ENCODE results near the gene SCARB2. TPM values are rescaled to one million over a fixed set of nuclear protein-coding genes. Genes with fewer than 3 reads are reported as not detected.
A peak's percentile ranks its signal among the peaks of the same experiment; 100 is the strongest.

The SCARB2 gene
- total RNA-seq, 1 donor from 2014 or later = 166 TPM

DNA sequence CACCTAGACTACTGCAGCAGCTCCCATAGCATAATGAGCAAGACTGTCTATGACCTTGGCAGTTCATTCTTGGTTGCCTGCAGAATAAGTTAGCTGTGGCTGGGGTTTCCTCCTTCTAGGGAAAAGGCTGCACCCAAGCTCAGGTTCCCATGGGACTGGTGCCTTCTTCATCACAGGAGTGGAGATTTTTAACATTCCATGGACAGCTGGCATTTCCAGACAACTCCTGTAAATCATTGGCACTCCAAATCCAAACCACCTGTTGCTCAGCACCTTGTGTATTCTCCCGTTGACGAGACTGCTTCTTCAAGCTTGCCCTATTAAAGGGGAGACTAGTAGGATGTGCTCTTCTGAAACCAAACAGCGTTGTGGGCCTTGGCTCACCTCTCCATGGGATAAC, 57.6 kb downstream of the SCARB2 start:
- ATAC-seq (no peak), DNase-seq (no peak)
- intact Hi-C loops (cut with DNase I) = no loop called here
- Histone ChIP-seq H3K4me3 (no peak overlapping the region), H3K4me1 (no peaks in the 10 kb centered on the region), H3K27me3 (ENCODE audit: low read depth) (no peaks in the 10 kb centered on the region), H3K9me3 (no peaks in the 10 kb centered on the region), H3K36me3 (peaks cover 32% of the 10 kb centered on the region), H3K27ac (no peak overlapping the region)
- TF ChIP-seq, protein P1, sequence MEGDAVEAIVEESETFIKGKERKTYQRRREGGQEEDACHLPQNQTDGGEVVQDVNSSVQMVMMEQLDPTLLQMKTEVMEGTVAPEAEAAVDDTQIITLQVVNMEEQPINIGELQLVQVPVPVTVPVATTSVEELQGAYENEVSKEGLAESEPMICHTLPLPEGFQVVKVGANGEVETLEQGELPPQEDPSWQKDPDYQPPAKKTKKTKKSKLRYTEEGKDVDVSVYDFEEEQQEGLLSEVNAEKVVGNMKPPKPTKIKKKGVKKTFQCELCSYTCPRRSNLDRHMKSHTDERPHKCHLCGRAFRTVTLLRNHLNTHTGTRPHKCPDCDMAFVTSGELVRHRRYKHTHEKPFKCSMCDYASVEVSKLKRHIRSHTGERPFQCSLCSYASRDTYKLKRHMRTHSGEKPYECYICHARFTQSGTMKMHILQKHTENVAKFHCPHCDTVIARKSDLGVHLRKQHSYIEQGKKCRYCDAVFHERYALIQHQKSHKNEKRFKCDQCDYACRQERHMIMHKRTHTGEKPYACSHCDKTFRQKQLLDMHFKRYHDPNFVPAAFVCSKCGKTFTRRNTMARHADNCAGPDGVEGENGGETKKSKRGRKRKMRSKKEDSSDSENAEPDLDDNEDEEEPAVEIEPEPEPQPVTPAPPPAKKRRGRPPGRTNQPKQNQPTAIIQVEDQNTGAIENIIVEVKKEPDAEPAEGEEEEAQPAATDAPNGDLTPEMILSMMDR (IDR thresholded peaks at IDR 0.05) = no peak

GRCh38 chr4:76153356-76153755, 60.3 kb downstream of the SCARB2 start:
- peaks cover 5% of the 10 kb centered on the region for H3K36me3 ChIP-seq
- no peaks in the 10 kb centered on the region for H3K27me3 ChIP-seq (ENCODE audit: low read depth)
- intact Hi-C loops (cut with DNase I) = no loop called here
- no peak for ATAC-seq
- no peak for DNase-seq
- H3K4me1 ChIP-seq = peaks cover 9% of the 10 kb centered on the region
- H3K4me3 ChIP-seq = no peak overlapping the region
- no peaks in the 10 kb centered on the region for H3K9me3 ChIP-seq
- no peak overlapping the region for H3K27ac ChIP-seq
- TF ChIP-seq, protein P1 (IDR thresholded peaks at IDR 0.05) = no peak

GRCh38 chr4:76148142-76148865, 65.3 kb downstream of the SCARB2 start, which contains the start of gene NUP54:
Gene NUP54 (minus strand): TSS chr4:76148397. CDS start chr4:76148374, 23 bp downstream.
- DNase-seq (peak; percentile 97), ATAC-seq (peak; percentile 99 to 100)
- Histone ChIP-seq H3K27me3 (ENCODE audit: low read depth) (no peaks in the 10 kb centered on the region), H3K4me3 (peak within 1 kb of the TSS; percentile 86), H3K36me3 (peaks cover 10% of the 10 kb centered on the region), H3K9me3 (no peaks in the 10 kb centered on the region), H3K27ac (peak within 1 kb of the TSS; percentile 93), H3K4me1 (peaks cover 28% of the 10 kb centered on the region)
- intact Hi-C loops (cut with DNase I) = no loop called here
- TF ChIP-seq, protein P1 (IDR thresholded peaks at IDR 0.05) = no peak

DNA sequence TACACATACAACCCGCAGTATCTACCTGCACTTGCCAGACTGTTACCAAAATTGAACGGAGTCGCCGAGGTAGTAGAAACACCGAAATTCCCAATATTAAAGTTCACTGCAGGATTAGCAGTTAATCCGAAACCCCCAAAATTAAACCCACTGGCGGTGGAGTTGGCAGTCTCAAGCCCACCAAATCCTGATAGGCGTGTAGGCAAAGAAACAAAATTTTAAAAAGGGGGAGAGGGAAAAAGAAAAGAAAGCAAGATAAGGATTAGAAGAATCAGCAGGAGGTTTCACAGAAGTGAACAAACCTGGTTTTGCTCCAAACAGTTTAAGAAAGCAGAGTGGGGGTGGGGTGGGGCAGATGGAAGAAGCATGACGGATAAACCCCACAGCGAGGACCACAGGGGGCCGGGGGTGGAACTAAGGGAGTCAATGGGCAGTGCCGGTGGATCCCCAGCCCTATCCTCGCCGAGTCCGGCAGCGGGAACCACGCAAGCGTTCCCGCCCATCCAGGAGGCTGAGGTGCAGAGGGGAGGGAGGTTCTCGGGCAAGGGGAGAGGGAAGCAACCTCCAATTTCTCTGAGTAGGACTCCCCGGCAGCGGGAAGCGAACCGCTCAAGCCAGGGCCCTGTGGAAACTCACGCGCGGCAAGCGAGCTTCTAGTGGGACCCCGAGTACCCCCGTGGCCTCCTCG, 66.0 kb downstream of the SCARB2 start:
- DNase-seq (peak; percentile 72), ATAC-seq (peak; percentile 87 to 89)
- Histone ChIP-seq H3K4me3 (peak overlapping the region; percentile 86), H3K4me1 (peaks cover 28% of the 10 kb centered on the region), H3K36me3 (peaks cover 17% of the 10 kb centered on the region), H3K27me3 (ENCODE audit: low read depth) (no peaks in the 10 kb centered on the region), H3K9me3 (no peaks in the 10 kb centered on the region), H3K27ac (peak overlapping the region; percentile 93)
- intact Hi-C loops (cut with DNase I) = no loop called here
- TF ChIP-seq, protein P1 (IDR thresholded peaks at IDR 0.05) = no peak

- intact Hi-C loops (cut with DNase I) = no loop called here
- ATAC-seq = no peak
- Histone ChIP-seq H3K4me1 (peaks cover 27% of the 10 kb centered on the region), H3K9me3 (no peaks in the 10 kb centered on the region), H3K4me3 (no peak overlapping the region), H3K27ac (no peak overlapping the region), H3K27me3 (ENCODE audit: low read depth) (no peaks in the 10 kb centered on the region), H3K36me3 (peaks cover 46% of the 10 kb centered on the region)
- no peak for DNase-seq
- TF ChIP-seq, protein P1 (IDR thresholded peaks at IDR 0.05) = no peak
These were observed 69.1 kb downstream of the SCARB2 start for GRCh38 chr4:76144546-76144945.
